Psoas muscle (tissue), 8 donors: ENCODE data around the gene EEF2K. TPM values are rescaled to one million over a fixed set of nuclear protein-coding genes. Genes with fewer than 3 reads are reported as not detected.
A peak's percentile ranks its signal among the peaks of the same experiment; 100 is the strongest.

Experiments
- ATAC-seq, 4 donors: fragments of 200-7000 bp; cut with Tn5 transposase; one replicate each; pipeline ENCODE4 v1.9.1; 2020; ENCODE audit warnings: moderate library complexity in 3 of 4, mild to moderate bottlenecking in 2 of 4
- DNase-seq, 2 donors: peaks; one replicate each; pipeline ENCODE4 v3.0.0-alpha.2; 2020
- H3K27ac ChIP-seq: fragments of 200-600 bp; one replicate; pipeline ENCODE4 v1.8.0; 2022
- H3K27me3 ChIP-seq, 3 donors: fragments of 200-600 bp in 1 of 3; one replicate each; pipeline versions ENCODE4 v1.6.1 to v1.8.0; 2013 to 2022; ENCODE audit warnings: low read length in 2 of 3, mild to moderate bottlenecking in 2 of 3, moderate library complexity in 1 of 3; ENCODE audit not compliant: insufficient read depth in 3 of 3
- H3K36me3 ChIP-seq, 2 donors: fragments of 200-600 bp in 1 of 2; one replicate each; pipeline versions ENCODE4 v1.6.1 to v1.8.0; 2013 to 2022; ENCODE audit warnings: low read depth in 1 of 2, mild to moderate bottlenecking in 1 of 2, moderate library complexity in 1 of 2; ENCODE audit not compliant: insufficient read depth in 1 of 2
- H3K4me1 ChIP-seq: fragments of 200-600 bp; one replicate; pipeline ENCODE4 v1.8.0; 2022
- H3K4me3 ChIP-seq: fragments of 200-600 bp; one replicate; pipeline ENCODE4 v1.8.0; 2022; ENCODE audit warnings: mild to moderate bottlenecking
- H3K9me3 ChIP-seq: fragments of 200-600 bp; one replicate; pipeline ENCODE4 v1.8.0; 2022
- CTCF ChIP-seq: fragments of 200-600 bp; IDR thresholded peaks from one replicate; pipeline ENCODE4 v1.8.0; 2022; ENCODE audit warnings: antibody characterized with exemption
- WGBS, 3 donors: extraction: QIAGEN DNeasy Blood & Tissue Kit; methylation state at CpG; one replicate each; pipeline versions ENCODE4 v1.1.6 to v1.1.7; 2013; 5-methylcytosine and 5-hydroxymethylcytosine counted together
- intact Hi-C, 2 donors: fragments of 100-400 bp; cut with DNase I; formaldehyde crosslinking; loops; one replicate each; pipeline versions ENCODE4 v1.11.0 to v1.14.2; 2022
- polyA plus RNA-seq, 3 donors: library from polyadenylated mRNA; stranded (reverse); fragments of 200-250 nt; gene quantifications; one replicate each; pipeline ENCODE4 v1.2.3, GENCODE V29; 2013
- total RNA-seq, 4 donors: library from RNA; stranded (reverse); fragmentation: NEBNext Ultra II Directional in 2 of 4; extraction: Animal tissue kit (Norgen Biotek cat#: 25700) in 2 of 4; gene quantifications; one replicate each; pipeline versions ENCODE4 v1.2.1 to v1.2.4, GENCODE V29; 2021 to 2023
- donor health status: healthy with polysubstance abuse.
- donor health status: DM: no; HTN: no; CAD: no; lungs with moderate emphysema.
- donor health status: Bipolar disorder and iron deficiency.
- donor health status: healthy.
- donor health status: DM: yes; HTN: yes; CAD: no.
- donor health status: DM: no; HTN: no; CAD: no.
- donor health status: DM: no; HTN: no; CAD: no.
- donor health status: DM: yes; HTN: yes; CAD: no.

Gene EEF2K
- total and polyA plus RNA-seq, 7 donors = 13.0 to 47.0 (median 29.4) TPM

DNA sequence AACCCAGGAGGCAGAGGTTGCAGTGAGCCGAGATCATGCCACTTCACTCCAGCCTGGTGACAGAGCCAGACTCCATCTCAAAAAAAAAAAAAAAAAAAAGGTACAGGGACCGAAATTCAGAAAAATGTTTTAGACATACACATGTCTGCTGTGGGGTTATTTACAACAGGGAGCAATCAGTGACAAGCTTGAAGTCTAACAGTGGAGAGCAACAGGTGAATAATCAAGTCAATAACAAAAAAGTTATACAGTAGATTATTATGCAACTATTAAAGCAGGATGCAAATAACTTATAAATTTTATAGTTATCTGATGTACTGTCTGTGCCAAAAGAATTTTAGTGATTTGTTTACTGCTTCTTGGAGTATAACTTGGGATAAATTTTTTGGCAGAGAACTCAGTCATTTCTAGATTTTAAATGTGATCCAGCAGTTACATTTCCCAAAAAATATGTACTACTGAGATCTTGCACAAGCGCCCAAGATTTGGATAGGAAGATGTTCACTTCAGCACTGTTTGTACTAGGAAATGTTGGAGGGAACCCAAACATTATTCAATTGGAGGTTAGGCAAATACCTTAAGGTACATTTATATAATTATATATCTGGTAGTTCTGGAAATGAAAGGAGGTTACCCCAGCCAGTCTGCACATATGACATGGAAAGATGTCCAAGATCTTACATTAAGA is 34.1 kb downstream of the EEF2K start:
- ATAC-seq (peak in 2 of 4 donors; percentile 21 to 44), DNase-seq (no peak)
- peaks cover 0 to 30% of the 10 kb centered on the region in 2 donors for H3K36me3 ChIP-seq
- 35 to 56% (median 46%) methylated on average over 3 of the region's 3 CpGs for WGBS, 3 donors
- H3K27me3 ChIP-seq = no peaks in the 10 kb centered on the region
- H3K9me3 ChIP-seq = no peaks in the 10 kb centered on the region
- intact Hi-C loops = loop anchor here in 1 of 2 donors (5.0 kb wide), 1 partner anchor 37 kb away; no protein-coding TSS in a partner anchor
- peaks cover 17% of the 10 kb centered on the region for H3K4me1 ChIP-seq
- TF ChIP-seq CTCF = no peak
- peak overlapping the region; percentile 41 for H3K27ac ChIP-seq
- H3K4me3 ChIP-seq = no peak overlapping the region

GRCh38 chr16:22250522-22250921 is 44.4 kb downstream of the EEF2K start:
- Histone ChIP-seq H3K36me3 (peaks cover 9 to 99% of the 10 kb centered on the region in 2 donors), H3K27me3 (no peaks in the 10 kb centered on the region), H3K27ac (no peak overlapping the region), H3K9me3 (peaks cover 5% of the 10 kb centered on the region), H3K4me3 (no peak overlapping the region), H3K4me1 (no peaks in the 10 kb centered on the region)
- DNase-seq (peak; percentile 62 to 64), ATAC-seq (peak in 2 of 4 donors; percentile 26 to 31)
- intact Hi-C loops = loop anchor here in 1 of 2 donors (5.0 kb wide), 1 partner anchor 37 kb away; no protein-coding TSS in a partner anchor
- TF ChIP-seq CTCF = no peak
- 78 to 83% (median 78%) methylated on average over 6 of the region's 6 CpGs for WGBS, 3 donors

- Histone ChIP-seq H3K9me3 (peaks cover 6% of the 10 kb centered on the region), H3K36me3 (peaks cover 6 to 99% of the 10 kb centered on the region in 2 donors), H3K4me3 (no peak overlapping the region), H3K4me1 (no peaks in the 10 kb centered on the region), H3K27me3 (no peaks in the 10 kb centered on the region), H3K27ac (no peak overlapping the region)
- 84 to 97% (median 96%) methylated on average over 5 of the region's 5 CpGs for WGBS, 3 donors
- no peak for DNase-seq
- ATAC-seq = no peak
- intact Hi-C loops = loop anchor here in 1 of 2 donors (5.0 kb wide), 1 partner anchor 35 kb away; no protein-coding TSS in a partner anchor
- no peak for TF ChIP-seq CTCF
These were observed 46.2 kb downstream of the EEF2K start for GRCh38 chr16:22252317-22252716.

DNA sequence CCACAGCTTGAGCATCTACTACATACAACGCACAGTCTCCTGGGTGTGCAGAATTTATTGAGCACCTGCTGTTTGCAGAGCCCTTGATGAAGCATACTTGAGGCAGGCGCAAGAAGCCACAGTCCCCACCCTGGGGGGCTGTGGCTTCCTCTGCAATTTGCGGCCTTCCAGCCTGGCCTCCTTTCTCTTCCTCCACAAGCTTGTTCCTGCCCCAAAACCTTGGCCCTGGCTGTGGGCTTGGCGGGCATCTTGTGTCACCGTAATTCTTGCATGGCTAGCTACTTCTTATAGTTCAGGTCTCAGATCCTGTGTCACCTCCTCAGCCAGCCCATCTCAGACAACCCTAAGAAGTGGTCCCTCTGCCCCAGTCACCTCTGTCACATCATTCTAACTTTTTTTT is 47.2 kb downstream of the EEF2K start:
- peaks cover 6 to 100% of the 10 kb centered on the region in 2 donors for H3K36me3 ChIP-seq
- intact Hi-C loops = loop anchor here in 1 of 2 donors (5.0 kb wide), 1 partner anchor 34 kb away; no protein-coding TSS in a partner anchor
- 86 to 98% (median 87%) methylated on average over 5 of the region's 5 CpGs for WGBS, 3 donors

More for the DNA sequence above, 47.2 kb downstream of the EEF2K start:
- DNase-seq = no peak
- no peaks in the 10 kb centered on the region for H3K27me3 ChIP-seq
- H3K4me1 ChIP-seq = no peaks in the 10 kb centered on the region
- no peak for ATAC-seq
- H3K4me3 ChIP-seq = no peak overlapping the region
- peaks cover 6% of the 10 kb centered on the region for H3K9me3 ChIP-seq
- H3K27ac ChIP-seq = no peak overlapping the region
- TF ChIP-seq CTCF = no peak
